T-helper 2 cell (primary cell): Measurements from ENCODE around the gene ZMIZ1.

Experiments
- DNase-seq, 5 experiments: peaks; one replicate each; pipeline versions ENCODE4 v3.0.0 to v3.0.0-alpha.2; 2012 to 2022

The ZMIZ1 gene

DNA sequence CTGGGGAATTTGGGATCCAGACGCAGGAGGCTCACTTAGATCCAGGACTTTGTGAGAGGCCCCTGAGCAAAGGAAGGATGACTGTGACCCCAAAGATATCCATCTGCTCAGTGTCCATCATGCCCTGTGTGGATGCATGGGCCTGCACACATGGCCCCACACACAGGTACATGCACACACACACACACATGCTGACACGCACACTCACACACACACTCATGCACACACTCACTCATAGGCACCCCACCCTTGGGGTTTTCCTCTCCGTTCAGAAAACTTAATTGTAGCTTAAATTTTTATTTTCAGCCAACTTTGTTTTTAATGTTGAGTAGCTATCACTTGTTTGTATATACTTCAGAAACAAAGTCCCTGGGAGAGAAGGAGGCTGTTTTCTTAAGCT lies 184.9 kb downstream of the ZMIZ1 start:
- no peak for DNase-seq

DNA sequence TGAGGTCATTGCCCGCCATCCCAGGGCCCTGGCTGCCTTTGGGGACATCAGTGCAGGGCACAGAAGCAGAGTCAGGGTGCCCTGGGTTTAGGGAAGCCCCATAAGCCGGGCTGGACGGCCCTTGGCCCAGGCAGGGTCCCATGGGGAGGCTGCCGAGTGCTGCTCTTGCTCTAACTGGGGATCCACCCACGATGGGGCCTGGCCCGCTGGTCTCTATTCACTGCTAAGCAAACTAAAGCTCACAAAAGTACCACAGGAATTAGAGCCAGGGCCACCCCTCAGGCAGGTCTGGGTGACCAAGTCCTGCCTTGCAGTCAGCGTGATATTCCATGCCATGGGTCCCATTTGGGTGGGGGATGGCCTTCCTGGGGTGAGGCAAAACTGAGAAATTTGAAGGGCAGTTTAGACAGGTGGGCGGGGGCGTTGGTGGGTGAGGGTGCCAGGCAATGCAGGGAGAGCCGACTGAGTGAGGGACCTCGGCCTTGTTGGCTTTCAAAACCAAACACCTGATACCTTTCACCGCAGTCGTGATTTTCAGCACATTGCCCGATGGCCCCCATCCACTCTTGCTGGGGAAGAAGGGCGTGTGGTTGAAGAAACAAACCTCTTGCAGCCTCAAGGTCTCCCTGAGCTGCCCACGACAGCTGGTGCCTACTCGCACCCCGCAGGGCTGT lies 185.7 kb downstream of the ZMIZ1 start:
- DNase-seq, result no peak

DNA sequence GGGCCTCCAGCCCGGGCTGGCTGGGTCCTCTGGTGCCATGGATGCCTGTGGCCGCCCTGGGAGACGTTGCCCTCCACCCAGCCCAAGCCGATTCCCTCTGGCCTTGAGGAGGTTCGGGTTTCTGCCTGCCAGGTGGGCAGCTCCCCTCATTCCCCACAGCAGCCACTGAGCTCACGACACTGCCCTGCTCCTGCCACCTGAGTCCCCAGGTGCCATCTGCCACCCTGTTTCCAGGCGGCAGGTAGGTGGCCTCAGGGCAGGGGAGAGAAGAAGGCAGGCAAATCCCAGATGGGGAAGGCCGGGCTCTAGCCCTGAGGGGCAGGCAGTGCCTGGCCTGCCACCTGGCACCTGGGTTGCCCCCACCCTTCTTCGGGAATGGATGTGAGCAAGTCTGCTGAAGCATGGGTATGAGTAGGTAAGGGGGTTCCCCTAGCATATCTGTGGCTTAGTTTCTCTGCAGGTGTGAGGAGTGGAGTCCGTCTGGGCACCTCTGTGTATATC lies 186.3 kb downstream of the ZMIZ1 start:
- no peak for DNase-seq

- no peak for DNase-seq
Measured at GRCh38 chr10:79256264-79256806, 187.6 kb downstream of the ZMIZ1 start.

GRCh38 chr10:79258894-79259293 lies 190.1 kb downstream of the ZMIZ1 start:
- DNase-seq, result no peak

DNA sequence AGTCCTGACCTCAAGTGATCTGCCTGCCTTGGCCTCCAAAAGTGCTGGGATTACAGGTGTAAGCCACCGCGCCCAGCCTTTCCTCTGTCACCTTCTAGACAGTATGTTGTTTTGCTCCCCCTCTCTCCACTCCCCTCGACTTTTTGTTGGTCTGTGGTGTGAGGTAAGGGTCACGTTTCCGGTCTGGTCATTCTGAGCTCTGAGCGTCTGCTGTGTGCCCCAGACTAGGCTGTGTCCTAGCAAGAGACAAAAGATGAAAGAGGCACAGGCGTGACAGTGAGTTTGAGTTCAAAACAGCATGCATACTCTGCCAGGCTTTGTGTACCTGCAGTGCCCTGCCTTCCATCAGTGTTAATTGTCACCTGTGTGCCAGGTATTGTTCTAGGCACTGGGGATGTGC lies 191.1 kb downstream of the ZMIZ1 start:
- DNase-seq, result no peak

- DNase-seq, result no peak
Measured at GRCh38 chr10:79260811-79261740, 192.3 kb downstream of the ZMIZ1 start.

GRCh38 chr10:79262131-79262530 lies 193.4 kb downstream of the ZMIZ1 start:
- no peak for DNase-seq

GRCh38 chr10:79262959-79263746 lies 194.4 kb downstream of the ZMIZ1 start:
- DNase-seq, result no peak

DNA sequence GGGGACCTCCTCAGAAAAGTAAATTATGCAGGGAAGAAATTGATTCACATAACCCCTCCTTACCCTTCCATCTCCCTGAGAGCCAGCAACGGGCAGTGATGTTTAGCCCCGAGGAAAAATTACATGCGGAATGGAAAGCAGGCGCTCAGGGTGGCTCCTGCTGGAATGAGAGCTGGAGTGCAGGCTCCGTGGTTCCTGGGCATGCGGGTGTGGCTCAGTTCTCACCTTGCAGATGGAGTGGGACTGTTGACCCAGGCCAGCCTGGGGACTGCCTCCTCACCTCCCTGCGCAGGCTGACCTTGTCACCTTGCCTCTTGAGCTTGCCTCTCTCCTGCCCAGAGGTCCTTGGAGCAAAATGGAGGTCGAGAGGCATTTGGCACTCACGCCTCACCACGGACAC lies 195.2 kb downstream of the ZMIZ1 start:
- no peak for DNase-seq

- no peak for DNase-seq
Measured at GRCh38 chr10:79264942-79265341, 196.2 kb downstream of the ZMIZ1 start.

- peak in 1 of 5 experiments; percentile 30 for DNase-seq
Measured at GRCh38 chr10:79266084-79266483, 197.3 kb downstream of the ZMIZ1 start.

GRCh38 chr10:79266543-79267312 lies 198.0 kb downstream of the ZMIZ1 start:
- peak in 1 of 5 experiments; percentile 70 for DNase-seq

DNA sequence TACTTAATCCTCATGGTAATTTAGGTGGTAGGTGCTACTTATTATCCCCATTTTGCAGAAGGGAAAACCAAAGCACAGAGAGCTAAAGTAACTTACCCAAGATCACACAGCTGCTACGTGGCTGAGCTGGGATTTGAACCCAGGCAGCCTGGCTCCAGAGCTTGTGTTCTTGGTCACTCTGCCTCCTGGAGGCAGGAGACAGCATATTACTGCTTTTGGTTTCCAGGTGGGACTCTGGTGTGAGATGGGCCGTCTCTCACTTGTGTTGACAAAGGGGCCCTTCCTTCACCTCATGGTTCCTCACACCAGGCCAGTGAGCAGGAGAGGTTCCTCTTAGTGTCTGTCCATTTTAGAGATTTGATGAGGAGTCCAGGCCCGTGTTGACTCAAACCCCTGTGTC lies 198.7 kb downstream of the ZMIZ1 start:
- DNase-seq, result peak in 1 of 5 experiments; percentile 17

DNA sequence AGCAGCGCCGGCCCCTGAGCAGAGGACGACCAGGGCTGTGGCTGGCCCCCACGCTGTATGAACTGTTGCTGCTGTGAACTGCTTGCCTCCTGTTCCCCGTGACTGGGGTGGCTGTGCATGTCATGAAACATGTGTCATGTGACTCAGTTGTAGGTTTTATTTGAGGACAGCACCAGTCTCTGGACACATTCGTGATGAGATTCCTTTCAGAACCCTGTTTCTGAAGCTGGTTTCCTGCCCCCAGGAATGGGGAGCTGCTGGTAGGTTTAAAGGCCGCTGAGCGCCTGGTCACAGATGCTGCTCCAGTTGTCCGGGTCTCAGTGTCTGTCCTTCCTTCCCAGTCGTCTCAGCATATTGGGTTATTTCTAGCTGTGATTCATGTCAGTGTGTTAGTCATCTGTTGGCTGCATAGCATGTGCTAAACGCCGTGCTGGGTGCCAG lies 199.4 kb downstream of the ZMIZ1 start:
- DNase-seq, result no peak

- DNase-seq, result no peak
Measured at GRCh38 chr10:79268742-79269141, 200.0 kb downstream of the ZMIZ1 start.

DNA sequence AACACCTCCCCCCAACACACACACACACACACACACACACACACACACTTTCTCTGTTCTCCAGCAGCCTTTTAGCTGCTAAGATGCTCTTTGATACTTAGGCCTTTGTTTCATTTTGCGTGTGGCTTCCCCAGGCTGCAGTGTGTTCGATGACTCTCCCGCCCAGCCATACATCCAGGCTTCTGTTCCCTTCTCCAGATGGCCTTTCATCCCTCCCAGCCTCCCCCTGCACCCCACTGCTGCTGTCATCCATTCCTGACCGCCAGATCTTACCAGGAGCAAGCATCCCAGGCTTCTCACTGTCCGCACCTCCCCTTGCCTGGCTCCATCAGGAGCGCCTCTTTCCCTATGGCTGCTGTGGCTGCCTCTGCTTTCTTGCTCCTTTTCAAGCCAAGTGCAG lies 200.7 kb downstream of the ZMIZ1 start:
- DNase-seq, result no peak

GRCh38 chr10:79269969-79270368 lies 201.2 kb downstream of the ZMIZ1 start:
- no peak for DNase-seq

GRCh38 chr10:79270466-79271246 lies 201.9 kb downstream of the ZMIZ1 start:
- no peak for DNase-seq

- DNase-seq, result no peak
Measured at GRCh38 chr10:79272353-79272752, 203.6 kb downstream of the ZMIZ1 start.

DNA sequence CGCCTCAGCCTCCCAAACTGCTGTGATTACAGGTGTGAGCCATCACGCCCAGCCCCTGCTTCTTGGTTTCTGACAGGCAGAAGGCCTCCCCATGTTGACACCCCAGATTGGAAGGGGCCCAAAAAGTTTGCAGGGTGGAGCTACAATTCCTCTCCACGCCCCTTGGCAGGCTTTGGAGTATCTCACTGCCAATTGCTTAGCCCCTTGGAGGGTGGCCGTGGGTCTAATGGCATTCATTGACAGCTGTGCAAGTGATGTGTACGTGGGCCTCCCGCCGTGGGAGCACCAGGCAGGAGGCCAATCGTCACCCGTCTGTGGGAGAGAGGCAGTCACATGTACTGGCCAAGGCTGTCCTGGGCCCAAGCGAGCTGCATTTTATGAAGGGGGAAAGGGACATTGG lies 204.8 kb downstream of the ZMIZ1 start:
- DNase-seq, result no peak
